Fibroblast of upper back skin (primary cell): ENCODE results near the gene RPLP1.
A peak's percentile ranks its signal among the peaks of the same experiment; 100 is the strongest.

Source experiments
- DNase-seq: peaks from one replicate; pipeline ENCODE4 v3.0.0-alpha.2; 2013

RPLP1 gene

DNA sequence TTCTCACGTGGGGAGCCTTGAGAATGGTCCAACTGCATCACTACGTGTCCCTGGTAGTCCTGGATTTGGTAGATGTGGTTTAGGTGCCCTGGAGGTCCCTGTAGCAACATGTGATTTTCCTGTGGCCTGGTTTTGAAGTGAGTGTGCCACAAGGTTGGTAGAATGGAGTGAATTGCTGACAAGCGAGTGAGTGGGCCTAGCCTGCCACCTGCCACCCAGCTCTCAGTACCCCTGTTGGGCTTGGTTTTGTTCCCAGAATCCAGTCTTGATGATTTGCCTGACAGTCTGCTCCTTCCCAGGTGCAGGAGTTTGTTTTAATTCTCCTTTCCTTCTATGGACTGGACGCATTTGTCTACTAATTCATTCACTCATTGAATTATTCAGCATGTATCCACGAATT is 19.4 kb downstream of the RPLP1 start:
- no peak for DNase-seq

DNA sequence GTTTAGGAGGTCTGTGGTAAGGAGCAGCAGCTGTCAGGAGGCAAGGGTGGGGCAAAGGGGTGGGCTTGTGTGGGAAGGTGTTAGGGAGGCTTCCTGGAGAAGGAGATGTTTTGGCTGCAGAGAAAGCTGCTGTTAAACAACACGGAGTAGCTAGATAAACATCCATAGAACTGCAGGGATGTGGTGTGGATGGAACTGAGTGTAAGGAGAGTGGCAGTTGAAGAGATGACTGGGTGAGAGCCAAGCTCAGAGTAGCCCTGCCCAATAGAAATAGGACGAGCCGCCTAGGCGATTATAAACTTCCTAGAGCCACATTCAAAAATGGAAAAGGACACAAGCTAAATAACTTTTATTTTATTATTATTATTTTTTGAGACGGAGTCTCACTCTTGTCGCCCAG is 19.9 kb downstream of the RPLP1 start:
- DNase-seq = no peak

DNA sequence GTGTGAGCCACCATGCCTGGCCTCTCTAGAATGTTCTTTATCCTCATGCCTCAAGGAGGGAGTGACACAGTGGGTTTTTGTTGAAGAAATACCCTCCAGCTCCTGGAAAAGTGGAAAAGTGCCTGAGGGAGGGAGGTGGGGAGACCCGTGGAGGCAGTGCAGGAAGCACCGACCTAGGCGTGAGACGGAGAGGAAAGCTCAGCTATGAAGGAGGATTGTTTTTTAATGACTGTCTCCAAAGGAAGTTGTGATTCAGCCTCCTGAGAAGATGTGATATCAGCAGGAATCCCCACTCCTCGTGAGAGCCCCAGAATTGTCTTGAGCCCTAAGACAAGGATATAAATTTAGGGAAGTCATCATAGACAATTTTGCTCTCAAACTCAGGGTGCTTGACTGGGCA is 21.7 kb downstream of the RPLP1 start:
- DNase-seq = peak; percentile 41

DNA sequence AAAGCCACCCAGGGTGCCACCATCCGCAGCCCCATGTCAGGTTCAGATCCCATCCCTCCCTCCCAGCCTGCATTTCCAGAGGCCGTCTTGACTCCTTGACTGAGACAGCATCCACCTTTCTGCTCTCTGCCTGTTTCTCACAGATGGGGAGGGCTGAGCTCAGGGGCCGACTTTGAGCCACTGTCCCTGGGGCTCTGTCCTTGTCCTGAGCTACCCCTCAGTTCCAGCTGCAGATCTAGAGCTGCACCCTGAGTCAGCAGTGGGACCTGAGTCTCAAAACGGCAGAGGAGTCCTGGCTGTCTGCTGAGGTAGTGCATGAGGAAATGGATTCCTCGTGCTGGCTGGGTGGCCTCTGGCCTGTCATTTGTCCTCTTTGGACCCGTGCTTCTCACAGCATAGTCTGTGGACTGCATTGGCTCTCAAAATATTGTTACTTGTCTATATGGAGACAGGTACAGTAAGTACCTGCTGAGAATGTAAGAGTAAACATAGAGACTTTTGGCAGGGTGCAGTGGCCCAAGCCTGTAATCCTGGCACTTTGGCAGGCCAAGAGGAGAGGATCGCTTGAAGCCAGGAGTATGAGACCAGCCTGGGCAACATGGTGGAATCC is 22.3 kb downstream of the RPLP1 start:
- no peak for DNase-seq

DNA sequence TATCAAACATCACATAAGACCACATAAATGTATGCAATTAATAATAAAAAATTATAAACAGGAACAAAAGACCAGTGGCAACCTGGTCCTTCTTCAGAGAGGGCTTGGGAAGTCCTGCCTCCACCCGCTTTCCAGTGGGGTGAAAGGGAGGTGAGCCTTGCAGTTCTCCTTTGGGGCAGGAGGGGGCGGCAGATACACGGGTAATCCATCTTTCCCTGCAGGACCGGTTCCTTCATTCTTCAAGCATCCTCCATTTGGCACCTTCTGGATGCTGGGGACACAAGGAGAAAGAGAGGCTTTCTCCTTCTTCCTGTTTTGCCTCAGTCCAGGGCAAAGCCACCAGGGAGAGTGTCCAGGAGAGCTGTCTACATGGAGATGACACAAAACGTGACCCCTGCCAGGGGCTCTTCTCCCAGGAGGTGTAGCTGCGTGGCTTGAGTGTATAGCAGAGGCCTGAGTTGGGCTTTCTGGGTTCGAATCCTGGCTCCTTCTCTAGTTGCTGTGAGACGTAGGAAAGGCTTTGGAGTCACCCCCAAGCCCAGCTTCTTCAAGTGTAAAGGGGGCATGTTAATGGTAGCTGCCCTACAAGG is 23.2 kb downstream of the RPLP1 start:
- peak; percentile 73 for DNase-seq

DNA sequence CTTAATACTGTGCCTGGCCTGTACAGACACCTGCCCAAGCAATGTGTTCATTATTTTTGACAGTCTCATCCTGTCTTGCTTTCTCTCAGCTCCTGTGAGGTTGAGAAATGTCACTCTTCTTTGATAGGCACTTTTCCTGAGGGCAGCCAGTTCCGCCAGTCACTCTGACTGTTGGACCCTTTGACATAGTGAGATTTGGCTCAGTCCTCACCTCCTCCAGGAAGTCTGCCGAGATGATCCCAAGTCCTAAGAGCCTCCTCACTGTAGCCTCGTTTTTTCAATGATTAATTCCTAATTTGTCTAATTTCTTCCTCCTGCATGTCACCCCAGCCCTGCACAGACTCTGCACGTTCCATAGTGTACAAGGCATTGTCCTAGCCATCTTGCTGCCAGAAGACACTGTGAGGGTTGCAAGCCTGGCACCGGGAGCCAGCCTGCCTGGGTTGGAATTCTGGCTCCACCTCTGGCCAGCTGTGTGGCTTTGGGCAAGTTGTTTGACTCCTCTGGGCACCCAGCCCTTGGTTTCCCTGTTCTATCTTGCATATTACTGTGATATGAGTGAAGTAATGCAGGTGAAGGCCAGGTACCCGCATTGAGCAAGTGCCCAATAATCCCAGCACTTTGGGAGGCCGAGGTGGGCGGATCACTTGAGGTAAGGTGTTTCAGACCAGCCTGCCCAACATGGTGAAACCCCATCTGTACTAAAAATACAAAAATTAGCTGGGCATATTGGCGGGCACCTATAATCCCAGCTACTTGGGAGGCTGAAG is 24.3 kb downstream of the RPLP1 start:
- no peak for DNase-seq

DNA sequence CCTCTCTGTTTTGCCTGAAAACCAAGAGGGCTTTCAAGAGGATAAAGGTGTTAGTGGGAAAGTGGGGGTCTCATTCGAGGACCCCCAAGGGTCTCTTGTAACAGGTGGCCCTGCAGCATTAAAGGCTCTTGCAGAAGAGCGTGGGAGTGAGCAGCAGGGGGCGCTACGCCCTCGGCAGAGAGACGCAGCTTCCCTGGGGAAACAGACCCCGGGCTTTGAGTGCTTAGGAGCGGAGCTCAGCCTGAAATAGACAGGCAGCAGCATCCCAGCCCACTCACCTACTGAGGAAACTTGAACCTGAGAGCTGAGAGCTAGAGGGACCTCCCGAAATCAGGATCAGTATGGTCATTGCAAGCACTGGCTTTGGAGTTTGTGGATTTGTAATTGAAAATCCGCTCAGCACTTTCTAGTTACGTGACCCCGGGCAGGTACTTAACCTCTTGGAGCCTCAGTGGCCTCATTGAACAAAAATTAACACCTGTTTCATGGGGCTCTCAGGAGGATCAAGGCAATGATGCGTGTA is 25.7 kb downstream of the RPLP1 start:
- peak; percentile 40 for DNase-seq

DNA sequence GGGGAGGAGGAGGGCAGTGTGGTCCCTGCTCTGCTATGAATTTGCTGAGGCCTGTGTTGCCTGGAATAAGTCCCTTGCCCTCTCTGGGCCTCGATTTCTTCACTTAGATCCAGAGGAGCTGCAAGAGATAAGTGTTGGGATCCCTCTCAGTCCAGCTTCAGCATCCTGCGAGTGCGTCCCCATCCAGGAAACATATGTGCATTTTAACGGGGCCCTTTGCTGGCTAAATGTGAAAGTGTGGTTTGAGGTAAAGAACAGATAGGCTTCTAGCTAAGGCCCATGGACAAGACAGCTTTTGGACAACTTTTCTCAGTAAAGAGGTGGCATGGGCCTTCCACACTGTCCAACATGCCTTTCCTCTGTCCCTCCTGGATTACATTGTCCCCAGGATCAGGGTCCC is 26.5 kb downstream of the RPLP1 start:
- no peak for DNase-seq

DNA sequence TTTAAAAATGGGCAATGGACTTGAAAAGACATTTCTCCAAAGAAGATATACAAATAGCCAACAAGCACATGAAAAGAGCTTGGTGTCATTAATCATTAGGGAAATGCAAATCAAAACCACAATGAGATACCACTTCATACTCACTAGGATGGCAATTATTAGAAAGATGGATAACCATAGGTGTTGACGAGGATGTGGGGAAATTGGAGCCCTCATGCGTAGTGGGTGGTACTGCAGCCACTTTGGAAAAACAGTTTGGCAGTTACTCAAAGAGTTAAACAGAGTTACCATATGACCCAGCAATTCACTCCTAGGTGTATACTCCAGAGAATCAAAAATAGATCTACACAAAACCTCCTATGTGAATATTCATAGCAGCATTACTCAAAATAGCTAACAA is 27.4 kb downstream of the RPLP1 start:
- DNase-seq = no peak

DNA sequence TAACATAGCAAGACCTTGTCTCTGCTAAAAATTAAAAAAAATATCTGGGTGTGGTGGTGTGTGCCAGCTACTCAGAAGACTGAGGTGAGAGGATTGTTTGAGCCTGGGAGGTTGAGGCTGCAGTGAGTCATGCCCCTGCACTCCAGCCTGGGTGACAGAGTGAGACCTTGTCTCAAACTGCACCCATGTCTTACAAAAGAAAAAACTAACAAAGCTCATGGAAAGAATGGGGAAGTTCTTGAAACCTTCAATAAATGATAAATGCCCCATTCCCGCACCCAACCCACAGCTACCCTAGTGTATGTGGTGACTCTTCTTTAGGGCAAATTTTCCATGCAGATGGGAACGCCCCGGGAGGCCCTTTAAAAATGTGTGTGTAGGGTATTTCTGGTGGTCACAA is 28.3 kb downstream of the RPLP1 start:
- DNase-seq = no peak

DNA sequence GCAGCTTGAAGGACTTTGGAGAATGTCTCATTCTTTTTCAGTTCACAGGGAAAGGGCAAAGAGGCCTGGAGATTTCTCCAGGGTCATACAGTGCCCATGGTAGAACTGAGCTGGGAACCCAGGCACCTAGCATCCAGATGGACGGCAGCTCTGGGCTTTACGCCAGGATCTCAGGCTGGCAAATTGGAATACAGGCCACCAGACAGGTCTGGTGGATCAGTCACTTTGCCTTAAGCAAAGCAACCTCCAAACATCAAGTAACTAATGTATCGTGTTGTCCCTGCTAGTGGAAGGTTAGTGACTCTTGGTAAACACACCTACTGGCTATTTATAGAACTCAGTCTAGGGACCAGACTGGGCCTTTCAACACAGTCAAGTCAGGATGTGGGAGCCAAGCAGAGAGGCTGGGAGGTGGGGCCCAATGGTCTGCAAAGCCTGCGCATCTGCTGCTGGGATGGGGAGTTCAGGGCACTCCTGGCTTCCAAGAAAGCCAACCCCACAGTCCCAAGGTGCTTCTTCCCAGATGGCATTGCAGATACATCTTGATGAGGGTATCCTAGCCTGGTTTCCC is 30.2 kb downstream of the RPLP1 start:
- no peak for DNase-seq

DNA sequence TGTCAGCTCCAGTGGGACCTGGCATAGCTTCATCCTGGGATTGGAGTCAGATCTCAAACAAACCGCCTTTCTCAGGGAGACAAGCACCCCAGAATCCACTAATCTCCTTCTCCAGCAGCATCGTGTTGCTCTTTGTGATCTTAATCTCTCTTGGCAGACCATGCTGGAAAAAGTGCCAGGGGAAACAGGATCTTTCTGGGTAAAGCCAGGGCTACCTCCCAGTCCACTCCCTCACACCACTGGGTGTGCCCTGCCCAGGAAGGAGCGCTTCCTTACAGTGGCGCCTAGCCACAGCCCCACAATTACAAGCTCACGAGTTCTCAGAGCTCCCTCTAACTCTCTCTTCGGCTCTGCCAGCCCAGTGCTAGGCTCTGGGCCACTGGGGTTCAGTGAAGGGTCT is 32.2 kb downstream of the RPLP1 start:
- DNase-seq = no peak

DNA sequence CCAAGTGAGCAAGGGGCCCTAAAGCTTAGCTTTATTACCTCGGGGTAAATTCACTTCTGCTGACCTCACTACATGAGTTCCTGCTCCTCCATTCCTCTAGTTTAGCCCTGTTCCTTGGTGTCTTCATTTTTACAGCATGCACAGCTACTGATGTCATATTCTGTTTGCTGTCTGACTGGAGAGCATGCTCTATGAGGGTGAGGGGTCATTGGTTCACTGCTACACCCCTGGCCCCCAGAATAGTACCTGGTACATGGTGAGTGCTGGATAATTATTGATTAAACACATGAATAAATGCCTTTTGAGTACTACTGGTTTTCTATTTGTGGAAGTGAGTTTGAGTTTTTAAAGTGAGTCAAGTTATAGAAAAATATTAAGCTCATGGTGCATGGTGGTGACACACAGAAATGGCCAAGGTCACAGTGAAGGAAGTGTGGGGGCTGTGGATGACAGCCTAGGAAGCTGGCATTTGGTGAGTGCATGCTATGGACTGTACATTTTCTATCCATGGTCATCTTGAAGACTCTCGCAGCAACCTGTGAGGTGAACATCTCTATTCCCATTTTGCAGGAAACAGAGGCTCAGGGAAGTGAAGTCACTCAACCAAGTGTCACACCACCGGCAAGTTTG is 34.0 kb downstream of the RPLP1 start:
- DNase-seq = no peak

DNA sequence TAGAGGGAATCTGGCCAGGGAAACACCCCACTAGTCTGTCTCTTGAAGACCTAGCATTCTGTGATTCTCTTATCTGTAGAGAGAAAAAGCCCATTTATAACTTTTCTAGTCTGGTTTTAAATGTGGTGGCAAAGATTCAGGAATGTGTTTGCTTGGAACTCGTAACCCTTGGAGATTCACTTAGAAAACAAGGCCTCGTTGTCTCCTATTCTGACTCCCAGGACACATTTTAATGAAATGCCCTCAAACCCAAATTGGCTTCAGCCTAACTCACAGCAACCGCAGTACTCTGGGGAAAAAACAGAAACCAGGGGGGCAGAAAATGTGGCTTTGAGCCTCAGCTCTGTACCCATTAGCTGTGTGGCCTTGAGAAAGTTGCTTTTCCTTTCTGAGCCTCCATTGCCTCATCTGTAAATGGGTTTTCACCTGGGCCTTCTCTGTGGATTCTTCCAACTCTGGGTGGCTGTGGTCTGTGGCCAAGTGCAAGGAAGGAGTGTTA is 36.5 kb downstream of the RPLP1 start:
- no peak for DNase-seq

DNA sequence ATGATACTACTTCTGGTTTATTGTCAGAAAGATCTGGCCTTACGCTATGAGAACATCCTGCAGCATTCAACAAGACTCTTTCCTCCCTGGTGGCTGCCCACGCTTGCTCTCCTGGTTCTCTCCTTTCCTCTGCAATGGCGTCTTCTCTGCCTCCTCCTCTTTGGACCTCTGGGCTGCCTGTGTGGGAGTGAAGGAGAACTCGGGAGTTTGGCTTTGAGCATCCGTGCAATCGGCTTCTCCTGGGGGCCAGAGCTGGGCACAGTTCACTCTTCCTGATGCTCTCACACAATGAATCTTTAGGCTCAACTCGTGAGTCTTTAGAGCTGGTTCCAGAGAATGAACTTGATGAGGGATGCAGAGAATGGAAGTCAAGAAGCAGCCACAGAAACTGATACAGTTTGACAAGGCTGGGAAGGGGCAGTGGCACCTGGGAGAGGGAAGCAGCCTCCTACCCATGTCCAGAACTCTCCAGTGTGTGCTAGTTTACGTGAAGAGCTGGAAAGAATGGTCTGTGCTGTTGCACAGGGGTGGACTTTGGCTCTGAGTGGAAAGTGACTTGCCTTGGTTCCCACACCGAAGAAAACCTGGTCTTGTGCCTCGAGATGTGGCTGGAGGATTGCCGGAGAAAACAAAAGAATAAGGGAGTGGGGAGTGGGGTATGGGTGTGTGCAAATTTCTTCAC is 37.9 kb downstream of the RPLP1 start:
- DNase-seq = no peak

DNA sequence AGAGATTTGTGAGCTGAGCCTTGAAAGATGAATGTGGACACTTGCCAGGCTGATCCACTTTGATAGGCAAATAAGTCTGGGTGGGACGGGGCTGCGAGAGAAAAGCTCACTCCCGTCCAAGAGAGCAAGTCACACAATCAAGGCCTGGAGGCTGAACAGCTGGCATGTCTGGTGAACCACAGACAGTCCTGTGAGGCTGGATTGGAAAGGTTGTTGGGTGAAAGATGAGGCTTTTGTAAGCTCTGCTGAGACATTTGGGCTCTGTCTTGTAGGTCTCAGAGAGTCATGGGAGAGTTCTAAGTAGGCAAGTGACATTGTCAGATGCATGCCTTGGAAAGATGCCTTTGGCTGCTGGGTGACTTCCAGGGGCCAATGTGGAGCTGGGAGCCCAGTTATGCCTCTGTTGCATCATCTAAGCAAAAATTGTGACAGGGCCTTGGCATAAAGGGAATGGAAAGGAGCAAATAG is 38.5 kb downstream of the RPLP1 start:
- DNase-seq = peak; percentile 11

DNA sequence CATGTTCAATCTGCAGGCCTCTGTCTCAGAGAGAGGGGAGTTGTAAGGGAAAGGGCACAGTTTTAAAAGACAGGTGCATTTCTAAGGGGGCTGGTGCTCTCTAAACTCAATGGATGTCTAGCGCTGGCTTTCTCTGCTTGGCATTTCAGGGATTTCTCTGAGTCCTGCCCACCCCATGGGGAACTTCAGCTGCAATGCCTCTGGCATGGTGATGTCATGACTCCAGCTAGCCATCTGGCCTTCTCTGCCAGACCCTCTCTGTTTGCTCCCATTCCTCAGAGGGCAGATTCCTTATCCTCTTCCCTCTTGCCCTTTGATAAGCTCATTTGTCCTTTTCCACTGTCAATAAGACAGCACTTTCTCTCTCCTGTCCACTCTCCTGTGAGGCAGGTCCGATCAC is 40.8 kb downstream of the RPLP1 start:
- no peak for DNase-seq

DNA sequence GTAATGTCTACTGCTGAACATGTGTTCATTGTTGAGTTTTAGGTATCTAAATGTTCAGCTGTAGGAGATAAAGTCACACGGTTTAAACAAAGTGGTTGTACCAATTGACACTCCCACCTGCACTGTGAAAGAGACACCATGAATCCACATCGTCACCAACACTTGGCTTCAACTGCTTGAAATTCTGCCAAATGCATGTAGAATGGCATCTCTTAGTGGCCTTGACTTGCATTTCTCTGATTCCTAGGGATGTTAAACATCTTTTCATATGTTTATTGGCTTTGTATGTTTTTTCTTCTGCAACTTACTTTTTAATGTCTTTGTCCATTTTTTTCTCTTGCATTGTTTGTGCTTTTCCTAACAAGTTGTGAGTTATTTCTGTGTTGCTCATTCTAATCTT is 43.4 kb downstream of the RPLP1 start:
- DNase-seq = no peak

DNA sequence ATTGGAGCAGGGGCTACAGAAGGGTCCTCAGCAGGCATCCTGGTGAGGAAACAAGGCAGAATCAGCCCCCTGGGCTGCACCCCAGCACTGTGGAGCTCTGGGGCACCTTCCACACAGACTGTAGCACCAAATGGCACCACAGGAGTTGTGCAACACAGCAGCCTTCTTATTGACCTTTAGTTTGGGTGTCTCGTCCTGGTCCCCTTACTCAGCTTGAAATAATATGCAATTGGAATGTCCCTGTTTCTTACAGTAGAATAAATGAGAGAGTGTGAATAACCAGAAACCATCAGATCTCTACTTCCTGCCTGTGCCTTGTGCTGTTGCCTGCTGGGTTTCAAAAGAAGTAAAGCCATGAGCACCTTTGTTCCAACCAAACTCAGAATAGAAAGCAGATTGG is 44.5 kb downstream of the RPLP1 start:
- DNase-seq = no peak

DNA sequence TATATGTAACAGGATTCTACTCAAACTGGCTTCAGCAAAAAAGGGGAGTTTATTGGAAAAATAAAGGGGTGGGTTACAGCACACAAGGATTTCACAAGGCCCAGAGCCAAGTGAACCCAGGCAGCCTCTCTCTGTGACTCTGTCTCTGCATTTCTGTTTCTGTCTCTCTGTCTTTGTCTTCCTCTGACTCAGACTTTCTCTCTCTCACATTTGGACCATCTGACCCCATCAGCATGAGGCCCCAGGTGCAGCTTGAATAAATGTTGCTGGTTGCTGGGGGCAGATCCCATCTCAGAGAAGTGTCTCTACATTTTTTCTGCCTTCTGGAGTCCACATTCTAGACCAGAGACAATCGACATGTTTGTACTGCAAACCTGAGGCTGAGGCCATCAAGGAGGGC is 45.0 kb downstream of the RPLP1 start:
- DNase-seq = no peak

DNA sequence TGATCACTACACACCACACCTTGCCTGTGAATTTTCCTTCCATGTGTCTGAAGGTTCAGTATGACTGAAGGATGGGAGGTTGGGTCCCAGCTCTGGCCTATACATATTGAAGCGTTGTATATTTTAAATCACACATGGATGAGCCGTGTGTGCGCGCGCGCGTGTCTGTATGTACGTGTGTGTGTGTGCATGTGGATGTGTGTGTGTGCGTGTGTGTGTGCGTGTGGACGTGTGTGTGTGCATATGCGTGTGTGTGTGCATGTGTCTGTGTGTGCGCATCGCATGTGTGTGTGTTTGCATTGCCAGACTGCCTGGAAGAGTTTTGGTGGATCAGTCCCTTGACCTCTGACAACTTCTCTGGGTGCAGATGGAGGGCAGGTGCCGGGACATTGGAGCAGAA is 45.7 kb downstream of the RPLP1 start:
- DNase-seq = no peak

DNA sequence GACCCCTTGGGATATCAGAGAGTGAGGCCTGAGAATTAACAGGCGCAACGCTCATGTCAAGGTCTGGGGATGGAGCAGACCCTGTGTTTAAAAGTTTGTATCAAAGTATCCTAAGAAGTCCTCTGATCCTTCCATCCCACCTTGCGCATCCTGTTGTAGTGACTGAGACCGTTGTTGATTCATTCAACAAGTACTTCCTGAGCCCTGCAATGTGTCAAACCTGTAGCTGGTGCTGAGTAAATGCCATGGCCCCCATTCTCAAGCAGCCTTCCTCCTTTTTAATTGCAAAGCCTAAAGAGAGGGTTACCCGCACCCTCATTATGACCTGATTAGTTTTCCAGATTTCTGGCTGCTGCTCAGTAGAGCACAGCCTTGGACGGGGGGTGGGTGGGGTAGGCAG is 46.4 kb downstream of the RPLP1 start:
- no peak for DNase-seq
